ENCODE data around the gene ZDHHC20.

ZDHHC20 gene

GRCh38 chr13:21458813-21459701 lies at the start of gene ZDHHC20:
Gene ZDHHC20 (minus strand): TSS chr13:21459303. CDS start chr13:21459171, 132 bp downstream.
- peak; percentile 90 for DNase-seq

- no peak for DNase-seq
These were observed 45.3 kb upstream of the ZDHHC20 start for GRCh38 chr13:21504379-21504778.

- peak; percentile 25 for DNase-seq
These were observed 42.6 kb upstream of the ZDHHC20 start for GRCh38 chr13:21501686-21502085.

- no peak for DNase-seq
These were observed 27.2 kb upstream of the ZDHHC20 start for GRCh38 chr13:21486322-21486721.

- no peak for DNase-seq
These were observed 24.6 kb upstream of the ZDHHC20 start for GRCh38 chr13:21483748-21484147.

GRCh38 chr13:21481359-21481758 lies 22.3 kb upstream of the ZDHHC20 start:
- no peak for DNase-seq

- DNase-seq: peak; percentile 92
These were observed 20.0 kb upstream of the ZDHHC20 start for GRCh38 chr13:21478881-21479808.

GRCh38 chr13:21476893-21477472 lies 17.9 kb upstream of the ZDHHC20 start:
- peak; percentile 93 for DNase-seq

- DNase-seq: no peak
These were observed 16.0 kb upstream of the ZDHHC20 start for GRCh38 chr13:21475115-21475514.

- DNase-seq: no peak
These were observed 11.7 kb upstream of the ZDHHC20 start for GRCh38 chr13:21470785-21471184.

GRCh38 chr13:21466527-21466926 lies 7.4 kb upstream of the ZDHHC20 start:
- no peak for DNase-seq

- no peak for DNase-seq
These were observed 6.6 kb upstream of the ZDHHC20 start for GRCh38 chr13:21465710-21466160.

- no peak for DNase-seq
These were observed 4.3 kb upstream of the ZDHHC20 start for GRCh38 chr13:21463424-21463823.

GRCh38 chr13:21461131-21461530 lies 2.0 kb upstream of the ZDHHC20 start:
- DNase-seq: peak; percentile 93

GRCh38 chr13:21458451-21458812 lies 671 bp downstream of the ZDHHC20 start:
- peak; percentile 68 for DNase-seq

- no peak for DNase-seq
These were observed 5.6 kb downstream of the ZDHHC20 start for GRCh38 chr13:21453387-21454081.

GRCh38 chr13:21450936-21451335 lies 8.2 kb downstream of the ZDHHC20 start:
- peak; percentile 23 for DNase-seq

- DNase-seq: peak; percentile 20
These were observed 12.4 kb downstream of the ZDHHC20 start for GRCh38 chr13:21446656-21447055.

- no peak for DNase-seq
These were observed 13.3 kb downstream of the ZDHHC20 start for GRCh38 chr13:21445759-21446158.

- no peak for DNase-seq
These were observed 15.9 kb downstream of the ZDHHC20 start for GRCh38 chr13:21443171-21443570.

- no peak for DNase-seq
These were observed 22.5 kb downstream of the ZDHHC20 start for GRCh38 chr13:21436582-21436981.

- DNase-seq: peak; percentile 91
These were observed 23.4 kb downstream of the ZDHHC20 start for GRCh38 chr13:21435687-21436151.

Data from hematopoietic multipotent progenitor cell treated with erythropoietin and hydrocortisone succinate and interleukin-3 and kit ligand, for 6 days (in vitro differentiated cells).